Adrenal gland (tissue), 5 donors: ENCODE results near the gene NOP9.

Experiments
- POLR2A ChIP-seq, 2 donors: fragments of 450-650 bp; IDR thresholded peaks; one replicate each; pipeline ENCODE4 v1.6.1; 2017; ENCODE audit warnings: antibody characterized with exemption in 2 of 2, mild to moderate bottlenecking in 2 of 2, moderate library complexity in 1 of 2
- TF ChIP-seq, protein P1 (sequence below), 6 experiments: fragments of 450-650 bp in 4 of 6; fragments of 200-600 bp in 2 of 6; sonication (generic) in 1 of 6; IDR thresholded peaks; 1 replicate in 5 of 6; 2 replicates in 1 of 6; pipeline versions ENCODE4 v1.5.1 to v1.8.0; 2016 to 2021; ENCODE audit warnings: antibody characterized with exemption in 6 of 6, mild to moderate bottlenecking in 2 of 6, moderate library complexity in 1 of 6
- donor health status: DM: no; HTN: no; CAD: no.

DNA sequence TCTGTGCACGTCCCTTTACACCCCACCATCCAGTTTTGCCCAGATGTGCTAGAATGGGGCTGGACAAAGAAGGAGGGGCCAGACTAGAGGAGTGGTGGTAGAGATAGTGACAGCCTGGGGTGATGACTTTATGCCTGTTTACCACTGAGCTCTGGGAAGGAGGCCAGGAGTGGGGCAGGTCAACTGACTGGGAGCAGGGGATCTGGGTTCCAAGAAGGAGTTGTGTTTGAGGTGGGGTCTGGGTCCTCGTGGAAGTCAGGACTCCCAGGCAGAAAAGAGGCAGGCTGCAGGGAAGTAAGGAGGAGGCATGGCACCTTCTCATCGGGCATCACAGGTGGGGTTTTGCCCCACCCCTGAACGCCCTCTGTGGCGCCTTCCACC is 10.6 kb downstream of the NOP9 start:
- TF ChIP-seq, protein P1, sequence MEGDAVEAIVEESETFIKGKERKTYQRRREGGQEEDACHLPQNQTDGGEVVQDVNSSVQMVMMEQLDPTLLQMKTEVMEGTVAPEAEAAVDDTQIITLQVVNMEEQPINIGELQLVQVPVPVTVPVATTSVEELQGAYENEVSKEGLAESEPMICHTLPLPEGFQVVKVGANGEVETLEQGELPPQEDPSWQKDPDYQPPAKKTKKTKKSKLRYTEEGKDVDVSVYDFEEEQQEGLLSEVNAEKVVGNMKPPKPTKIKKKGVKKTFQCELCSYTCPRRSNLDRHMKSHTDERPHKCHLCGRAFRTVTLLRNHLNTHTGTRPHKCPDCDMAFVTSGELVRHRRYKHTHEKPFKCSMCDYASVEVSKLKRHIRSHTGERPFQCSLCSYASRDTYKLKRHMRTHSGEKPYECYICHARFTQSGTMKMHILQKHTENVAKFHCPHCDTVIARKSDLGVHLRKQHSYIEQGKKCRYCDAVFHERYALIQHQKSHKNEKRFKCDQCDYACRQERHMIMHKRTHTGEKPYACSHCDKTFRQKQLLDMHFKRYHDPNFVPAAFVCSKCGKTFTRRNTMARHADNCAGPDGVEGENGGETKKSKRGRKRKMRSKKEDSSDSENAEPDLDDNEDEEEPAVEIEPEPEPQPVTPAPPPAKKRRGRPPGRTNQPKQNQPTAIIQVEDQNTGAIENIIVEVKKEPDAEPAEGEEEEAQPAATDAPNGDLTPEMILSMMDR (IDR thresholded peaks at IDR 0.05): no peak
- TF ChIP-seq POLR2A (IDR thresholded peaks at IDR 0.05): no peak
